ENCODE measurements around the gene LPP.

The LPP gene

GRCh38 chr3:188254520-188255070, 100.6 kb downstream of the LPP start:
- DNase-seq, result no peak

- DNase-seq, result no peak
These were observed 101.2 kb downstream of the LPP start for GRCh38 chr3:188255190-188255589.

DNA sequence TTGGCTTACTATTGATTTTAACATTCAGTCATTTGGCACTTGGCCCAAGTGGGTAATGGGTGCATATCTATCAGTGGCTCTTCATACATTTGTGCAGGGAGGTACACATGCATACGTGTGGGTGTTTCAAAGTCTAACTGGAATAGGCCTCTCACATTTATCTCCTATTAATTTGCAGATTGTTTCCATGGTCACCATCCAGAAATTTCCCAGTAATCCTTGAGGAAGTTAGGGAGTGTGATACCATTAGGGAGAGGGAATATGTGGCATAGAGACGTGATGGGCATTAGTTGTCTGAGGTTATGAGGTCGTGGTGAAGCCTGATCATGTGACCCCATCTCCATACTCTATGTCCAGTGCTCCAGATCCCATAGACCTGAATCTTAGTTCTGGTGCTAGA, 102.8 kb downstream of the LPP start:
- no peak for DNase-seq

- DNase-seq, result no peak
These were observed 103.5 kb downstream of the LPP start for GRCh38 chr3:188257384-188258026.

- no peak for DNase-seq
These were observed 105.2 kb downstream of the LPP start for GRCh38 chr3:188259191-188259590.

DNA sequence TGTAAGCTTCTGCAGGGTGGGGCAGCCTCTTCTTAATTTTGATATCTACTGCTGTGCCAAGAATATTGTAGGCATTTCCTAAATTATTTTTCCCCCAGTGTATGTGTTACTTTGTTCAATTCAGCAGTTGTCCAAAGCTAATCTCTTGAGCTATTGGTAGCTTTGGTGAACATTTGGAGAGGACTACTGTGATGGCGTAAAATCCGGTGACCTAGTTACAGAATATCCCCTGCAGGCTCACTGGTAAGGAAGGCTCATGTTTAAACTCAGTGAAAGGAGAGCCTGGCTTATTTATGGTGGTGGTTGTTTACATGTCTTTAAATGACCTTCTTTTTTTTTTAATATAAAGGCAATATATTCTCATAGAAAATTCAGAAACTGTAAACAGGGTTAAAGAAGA, 105.6 kb downstream of the LPP start:
- DNase-seq, result no peak

GRCh38 chr3:188261011-188261410, 107.1 kb downstream of the LPP start:
- no peak for DNase-seq

DNA sequence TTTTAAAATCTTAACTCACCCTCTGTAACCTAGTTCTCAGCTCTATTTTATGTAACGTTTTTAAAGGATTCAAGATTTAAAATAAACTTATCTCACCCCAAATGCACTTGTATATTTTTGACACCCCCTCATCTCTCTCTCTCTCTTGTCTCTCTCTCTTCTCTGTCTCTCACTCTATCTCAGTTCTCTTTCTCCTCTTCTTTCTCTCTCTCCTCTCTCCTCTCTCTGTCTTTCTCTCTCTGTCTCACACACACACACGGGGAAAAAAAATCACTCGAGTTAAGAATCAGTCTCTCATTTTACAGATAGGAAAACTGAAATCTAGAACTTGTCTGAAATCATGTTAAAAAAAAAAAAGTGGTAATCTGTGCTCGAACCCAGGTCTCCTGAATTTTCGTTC, 108.5 kb downstream of the LPP start:
- DNase-seq, result no peak

GRCh38 chr3:188262913-188263683, 109.1 kb downstream of the LPP start:
- no peak for DNase-seq

- no peak for DNase-seq
These were observed 110.6 kb downstream of the LPP start for GRCh38 chr3:188264226-188265207.

GRCh38 chr3:188266562-188267274, 112.8 kb downstream of the LPP start:
- no peak for DNase-seq

- DNase-seq, result no peak
These were observed 113.9 kb downstream of the LPP start for GRCh38 chr3:188267790-188268335.

GRCh38 chr3:188268336-188268735, 114.4 kb downstream of the LPP start:
- no peak for DNase-seq

- no peak for DNase-seq
These were observed 115.1 kb downstream of the LPP start for GRCh38 chr3:188269040-188269439.

DNA sequence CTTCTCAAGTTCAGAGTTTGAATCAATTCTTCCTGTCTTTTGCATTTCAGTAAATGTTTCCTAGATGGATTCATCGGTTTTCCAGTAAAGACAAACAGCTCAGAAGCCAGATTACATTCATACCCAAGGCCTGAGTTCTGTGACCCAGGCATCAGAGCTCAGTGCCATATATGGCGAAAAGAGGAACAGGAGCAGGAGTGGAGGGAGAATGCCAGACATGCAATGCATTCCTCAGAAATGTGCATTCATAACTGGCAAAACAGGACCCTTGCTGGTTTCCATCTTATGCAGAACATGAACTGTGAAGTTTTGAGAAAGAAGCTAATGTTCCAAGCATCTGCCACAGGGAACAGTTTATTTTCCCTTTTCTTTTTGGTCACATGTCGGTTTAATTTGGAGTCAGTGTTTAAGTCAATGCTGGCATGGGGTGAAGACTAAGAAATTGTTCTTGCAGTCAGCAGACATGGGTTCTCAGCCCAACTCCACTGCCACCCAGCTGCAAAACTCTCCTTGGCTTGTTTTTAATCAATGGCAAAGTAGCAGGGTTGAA, 116.5 kb downstream of the LPP start:
- no peak for DNase-seq

GRCh38 chr3:188271226-188271914, 117.4 kb downstream of the LPP start:
- no peak for DNase-seq

- no peak for DNase-seq
These were observed 118.8 kb downstream of the LPP start for GRCh38 chr3:188272481-188273372.

DNA sequence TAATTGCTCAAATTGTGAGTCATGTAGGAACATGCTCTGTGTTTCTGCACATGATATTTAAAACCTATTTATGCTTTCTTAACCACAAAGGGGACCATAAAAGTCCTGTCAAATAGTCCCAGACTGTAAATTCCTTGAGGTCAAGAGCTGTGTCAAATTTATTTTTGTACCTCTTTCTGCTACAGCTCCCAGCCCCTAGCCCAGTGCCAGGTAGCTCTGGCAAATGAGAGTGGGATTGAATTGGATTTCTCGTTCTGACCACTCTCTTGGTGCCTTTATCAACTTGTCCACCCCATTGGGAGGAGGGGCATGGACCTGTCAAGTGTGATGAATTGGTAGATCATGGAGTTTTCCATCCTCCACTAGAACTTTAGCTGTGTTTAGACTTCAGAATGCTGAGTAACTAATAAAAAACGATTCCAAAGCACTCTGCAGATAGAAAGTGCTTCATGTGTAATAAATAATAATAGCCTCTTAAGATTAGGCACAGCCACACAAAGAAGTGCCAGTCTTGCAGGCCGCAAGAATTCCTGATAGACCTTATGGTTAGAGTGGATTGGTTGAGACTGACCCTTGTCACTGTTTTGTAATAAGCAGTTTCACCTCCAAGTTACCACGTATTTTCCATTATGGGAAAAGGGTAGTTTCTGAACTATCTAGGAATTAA, 120.4 kb downstream of the LPP start:
- DNase-seq, result no peak

- DNase-seq, result no peak
These were observed 122.4 kb downstream of the LPP start for GRCh38 chr3:188276375-188276774.
